ENCODE data around the gene DOCK2.

- no peak for TF ChIP-seq CTCF (IDR thresholded peaks at IDR 0.05)
- no peak for TF ChIP-seq ZFX (IDR thresholded peaks at IDR 0.05; ENCODE audit: borderline replicate concordance)
These were observed 308.0 kb downstream of the DOCK2 start for GRCh38 chr5:169944922-169945680.
